Astrocyte (in vitro differentiated cells and primary cell): Measurements from ENCODE around the gene DIRAS2. TPM values are rescaled to one million over a fixed set of nuclear protein-coding genes. Genes with fewer than 3 reads are reported as not detected.

Experiments used
- DNase-seq: peaks from one replicate; pipeline ENCODE4 v3.0.0-alpha.2; 2010; ENCODE audit warnings: low read depth
- FAIRE-seq: peaks from 2 replicates; lab custom pipeline; 2011; peaks lifted over from hg19 to GRCh38; lab: Jason Lieb, UNC
- H2AFZ ChIP-seq: 2 replicates; pipeline ENCODE4 v1.6.0; 2012; ENCODE audit warnings: low read depth, low read length, inconsistent platforms
- H3K27ac ChIP-seq: 2 replicates; pipeline ENCODE4 v1.5.1; 2011; ENCODE audit warnings: low read depth, low read length, inconsistent platforms
- H3K27me3 ChIP-seq: 2 replicates; pipeline ENCODE4 v1.6.0; 2011; ENCODE audit warnings: low read length, inconsistent platforms; ENCODE audit not compliant: insufficient read depth
- H3K36me3 ChIP-seq: 2 replicates; pipeline ENCODE4 v1.5.1; 2011; ENCODE audit warnings: low read length, inconsistent platforms; ENCODE audit not compliant: insufficient read depth
- H3K4me1 ChIP-seq: 2 replicates; pipeline ENCODE4 v1.5.1; 2011; ENCODE audit warnings: low read length, inconsistent platforms; ENCODE audit not compliant: insufficient read depth
- H3K4me2 ChIP-seq: 2 replicates; pipeline ENCODE4 v1.6.0; 2012; ENCODE audit warnings: low read length, inconsistent platforms
- H3K4me3 ChIP-seq: 2 replicates; pipeline ENCODE4 v1.5.1; 2011; ENCODE audit warnings: low read depth, mild to moderate bottlenecking, low read length, inconsistent platforms; ENCODE audit not compliant: insufficient read depth
- H3K79me2 ChIP-seq: 2 replicates; pipeline ENCODE4 v1.6.0; 2012; ENCODE audit warnings: mild to moderate bottlenecking, low read length, inconsistent platforms; ENCODE audit not compliant: insufficient read depth
- H3K9ac ChIP-seq: 2 replicates; pipeline ENCODE4 v1.6.0; 2012; ENCODE audit warnings: mild to moderate bottlenecking, low read length, inconsistent platforms
- H3K9me3 ChIP-seq: 2 replicates; pipeline ENCODE4 v1.5.1; 2012; ENCODE audit warnings: low read depth, mild to moderate bottlenecking, low read length, inconsistent platforms; ENCODE audit not compliant: insufficient read depth
- H4K20me1 ChIP-seq: 2 replicates; pipeline ENCODE4 v1.6.0; 2012; ENCODE audit warnings: low read length, inconsistent platforms; ENCODE audit not compliant: insufficient read depth
- H3K27ac Mint-ChIP-seq: one replicate; pipeline ENCODE4 v1.8.0; 2021; ENCODE audit warnings: mild to moderate bottlenecking, mixed read lengths; ENCODE audit not compliant: unreplicated experiment
- H3K27me3 Mint-ChIP-seq: one replicate; pipeline ENCODE4 v1.8.0; 2021; ENCODE audit warnings: low read depth, mixed read lengths; ENCODE audit not compliant: unreplicated experiment
- H3K36me3 Mint-ChIP-seq: one replicate; pipeline ENCODE4 v1.8.0; 2021; ENCODE audit warnings: low read depth, mixed read lengths; ENCODE audit not compliant: unreplicated experiment
- H3K4me1 Mint-ChIP-seq: one replicate; pipeline ENCODE4 v1.8.0; 2021; ENCODE audit warnings: low read depth, mixed read lengths; ENCODE audit not compliant: unreplicated experiment
- H3K4me3 Mint-ChIP-seq: one replicate; pipeline ENCODE4 v1.8.0; 2021; ENCODE audit warnings: mild to moderate bottlenecking, moderate library complexity, mixed read lengths; ENCODE audit not compliant: unreplicated experiment
- H3K9me3 Mint-ChIP-seq: one replicate; pipeline ENCODE4 v1.8.0; 2021; ENCODE audit warnings: mild to moderate bottlenecking, mixed read lengths; ENCODE audit not compliant: unreplicated experiment
- CTCF ChIP-seq: IDR thresholded peaks from 2 replicates; pipeline ENCODE4 v1.5.1; 2011; ENCODE audit warnings: low read depth, mild to moderate bottlenecking, inconsistent platforms, low read length, moderate library complexity; ENCODE audit not compliant: insufficient read depth
- EZH2 ChIP-seq: IDR thresholded peaks from 2 replicates; pipeline ENCODE4 v1.6.1; 2012; ENCODE audit warnings: mild to moderate bottlenecking, low read length, inconsistent platforms; ENCODE audit not compliant: insufficient read depth
- total RNA-seq: library from RNA; stranded (reverse); gene quantifications from 2 replicates; pipeline ENCODE4 v1.2.1, GENCODE V29; 2021

The DIRAS2 gene
- total RNA-seq, 1 donor from 2014 or later: 0.27 TPM

DNA sequence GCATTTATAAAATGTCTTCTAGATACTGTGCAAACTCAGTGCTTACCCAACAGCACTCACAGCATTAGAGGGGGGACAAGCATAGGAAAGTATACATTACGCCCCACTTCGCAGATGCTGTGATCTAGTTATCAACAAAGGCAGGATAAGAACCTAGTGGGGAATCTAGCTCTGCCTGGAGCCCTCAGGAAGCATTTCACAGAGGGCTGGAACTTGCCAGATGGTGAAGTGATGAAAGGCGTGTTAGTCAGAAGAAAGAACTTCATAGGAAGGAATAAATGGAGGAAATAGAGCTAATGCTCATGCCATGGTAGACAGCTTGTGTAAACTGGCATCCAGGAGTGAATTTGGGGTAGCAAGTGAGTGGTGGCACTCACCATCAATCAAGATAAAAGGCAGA is 25.8 kb downstream of the DIRAS2 start:
- H3K9me3 ChIP-seq: peaks cover 3% of the 10 kb centered on the region
- no peak overlapping the region for H3K9ac ChIP-seq
- H3K79me2 ChIP-seq: no peaks in the 10 kb centered on the region
- no peak overlapping the region for H2AFZ ChIP-seq
- H3K27ac ChIP-seq: no peak overlapping the region
- H3K4me1 Mint-ChIP-seq: no peaks in the 10 kb centered on the region
- no peaks in the 10 kb centered on the region for H3K36me3 Mint-ChIP-seq
- no peaks in the 10 kb centered on the region for H3K36me3 ChIP-seq
- H3K4me1 ChIP-seq: no peaks in the 10 kb centered on the region
- no peaks in the 10 kb centered on the region for H4K20me1 ChIP-seq
- H3K4me3 ChIP-seq: no peak overlapping the region
- no peaks in the 10 kb centered on the region for H3K27me3 ChIP-seq
- H3K4me2 ChIP-seq: no peak overlapping the region
- H3K27ac Mint-ChIP-seq: no peak overlapping the region
- H3K9me3 Mint-ChIP-seq: no peaks in the 10 kb centered on the region
- H3K27me3 Mint-ChIP-seq: peaks cover 9% of the 10 kb centered on the region
- DNase-seq (no peak), FAIRE-seq (no peak)
- TF ChIP-seq CTCF (no peak), EZH2 (no peak)
- H3K4me3 Mint-ChIP-seq: no peak overlapping the region

DNA sequence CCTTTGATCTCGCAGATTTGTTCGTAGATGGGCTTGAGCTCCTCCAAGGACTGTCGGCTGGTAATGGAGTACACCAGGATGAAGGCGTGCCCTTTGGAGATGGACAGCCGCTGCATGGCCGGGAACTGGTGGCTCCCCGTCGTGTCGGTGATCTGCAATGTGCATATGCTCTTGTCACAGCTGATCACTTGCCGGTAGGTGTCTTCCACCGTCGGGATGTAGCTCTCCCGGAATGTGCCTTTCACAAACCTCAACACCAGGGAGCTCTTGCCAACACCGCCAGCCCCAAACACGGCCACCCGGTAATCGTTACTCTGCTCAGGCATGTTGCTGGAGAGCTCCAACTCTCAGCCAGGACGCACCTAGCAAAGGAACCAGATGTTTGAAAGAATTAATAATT is 29.1 kb downstream of the DIRAS2 start:
- TF ChIP-seq CTCF: no peak
- TF ChIP-seq EZH2: no peak
- Mint-ChIP-seq H3K27me3 (peaks cover 12% of the 10 kb centered on the region), H3K9me3 (no peaks in the 10 kb centered on the region), H3K4me1 (no peaks in the 10 kb centered on the region), H3K4me3 (no peak overlapping the region), H3K36me3 (no peaks in the 10 kb centered on the region), H3K27ac (no peak overlapping the region)
- no peaks in the 10 kb centered on the region for H4K20me1 ChIP-seq
- H3K36me3 ChIP-seq: no peaks in the 10 kb centered on the region
- DNase-seq: no peak
- no peak for FAIRE-seq
- no peaks in the 10 kb centered on the region for H3K27me3 ChIP-seq
- no peak overlapping the region for H3K9ac ChIP-seq
- H2AFZ ChIP-seq: no peak overlapping the region
- no peak overlapping the region for H3K4me3 ChIP-seq
- peaks cover 3% of the 10 kb centered on the region for H3K9me3 ChIP-seq
- H3K79me2 ChIP-seq: no peaks in the 10 kb centered on the region
- no peak overlapping the region for H3K4me2 ChIP-seq
- no peak overlapping the region for H3K27ac ChIP-seq
- no peaks in the 10 kb centered on the region for H3K4me1 ChIP-seq

- Histone ChIP-seq H3K4me2 (no peak overlapping the region), H3K27me3 (no peaks in the 10 kb centered on the region), H3K79me2 (no peaks in the 10 kb centered on the region), H3K4me1 (no peaks in the 10 kb centered on the region), H4K20me1 (no peaks in the 10 kb centered on the region), H3K9me3 (peaks cover 3% of the 10 kb centered on the region), H3K4me3 (no peak overlapping the region), H3K9ac (no peak overlapping the region), H3K27ac (no peak overlapping the region), H3K36me3 (no peaks in the 10 kb centered on the region), H2AFZ (no peak overlapping the region)
- Mint-ChIP-seq H3K27ac (no peak overlapping the region), H3K4me1 (no peaks in the 10 kb centered on the region), H3K27me3 (peaks cover 12% of the 10 kb centered on the region), H3K36me3 (no peaks in the 10 kb centered on the region), H3K9me3 (no peaks in the 10 kb centered on the region), H3K4me3 (no peak overlapping the region)
- FAIRE-seq (no peak), DNase-seq (no peak)
- no peak for TF ChIP-seq CTCF
- no peak for TF ChIP-seq EZH2
Measured at GRCh38 chr9:90612957-90613356, 29.7 kb downstream of the DIRAS2 start.
